K562 (cell line): ENCODE data around the gene MAST1. TPM values are rescaled to one million over a fixed set of nuclear protein-coding genes. Genes with fewer than 3 reads are reported as not detected.

Experiments used
- ATAC-seq: fragments of 200-7000 bp; cut with Tn5 transposase; 3 replicates; pipeline ENCODE4 v1.9.1; 2020; ENCODE audit warnings: moderate library complexity
- BruUV-seq: library from RNA; stranded (reverse); fragments of 400-500 nt; replicated peaks from 2 replicates; lab custom pipeline; 2021; lab: Mats Ljungman, UMichigan
- CTCF ChIA-PET: fragments of 300-600 bp; formaldehyde crosslinking; extraction: SDS; loops from one replicate; lab custom pipeline; 2021; ENCODE audit warnings: low intra/inter-chr PET ratio; lab: Yijun Ruan, JAX
- POLR2A ChIA-PET: fragments of 300-600, 350-650 bp; sonication (Branson Sonifier 250); formaldehyde crosslinking; extraction: SDS; loops from one replicate; lab custom pipeline; 2021; ENCODE audit warnings: antibody characterized with exemption, inconsistent platforms; lab: Yijun Ruan, JAX
- DNase-seq, 4 experiments: peaks; one replicate each; pipeline versions ENCODE4 v3.0.0 to v3.0.0-alpha.2; 2011 to 2018; ENCODE audit warnings: low spot score in 3 of 4, mixed read lengths in 3 of 4; ENCODE audit errors: extremely low read depth in 1 of 4
- FAIRE-seq: peaks from 2 replicates; lab custom pipeline; 2011; peaks lifted over from hg19 to GRCh38; lab: Jason Lieb, UNC
- H2AFZ ChIP-seq: 2 replicates; pipeline ENCODE4 v1.6.0; 2011; ENCODE audit warnings: low read depth, low read length, control low read depth, inconsistent platforms
- H3K27ac ChIP-seq: fragments of 200-600 bp; 3 replicates; pipeline ENCODE4 v1.8.0; 2011; ENCODE audit warnings: low read depth, mild to moderate bottlenecking, control low read depth, inconsistent platforms, low read length, moderate library complexity, mixed read lengths; ENCODE audit errors: extremely low read depth
- H3K27me3 ChIP-seq, 2 experiments: fragments of 300-600 bp in 1 of 2; 2 replicates in 1 of 2; 3 replicates in 1 of 2; pipeline versions ENCODE4 v1.6.0 to v1.8.0; 2011; ENCODE audit warnings: inconsistent platforms in 2 of 2, low read length in 2 of 2, mild to moderate bottlenecking in 1 of 2, mixed read lengths in 1 of 2, moderate library complexity in 1 of 2; ENCODE audit not compliant: control insufficient read depth in 2 of 2, insufficient read depth in 2 of 2
- H3K36me3 ChIP-seq: fragments of 300-600 bp; 3 replicates; pipeline ENCODE4 v1.8.0; 2011; ENCODE audit warnings: mild to moderate bottlenecking, low read length, inconsistent platforms; ENCODE audit not compliant: control insufficient read depth, insufficient read depth
- H3K4me1 ChIP-seq, 2 experiments: fragments of 200-600 bp in 1 of 2; replicated peaks in 1 of 2; 2 replicates in 1 of 2; 3 replicates in 1 of 2; pipeline versions ENCODE4 v1.5.1 to v1.8.0; 2011; ENCODE audit warnings: inconsistent platforms in 2 of 2, low read length in 2 of 2, mild to moderate bottlenecking in 1 of 2, mixed read lengths in 1 of 2, moderate library complexity in 1 of 2; ENCODE audit not compliant: control insufficient read depth in 2 of 2, insufficient read depth in 2 of 2
- H3K4me2 ChIP-seq: 2 replicates; pipeline ENCODE4 v1.6.1; 2011; ENCODE audit warnings: low read length, control low read depth, inconsistent platforms, mixed read lengths; ENCODE audit not compliant: insufficient read depth
- H3K4me3 ChIP-seq: fragments of 200-600 bp; sonication (generic), shearing (Covaris generic); 2 replicates; pipeline ENCODE4 v1.5.1; 2016; ENCODE audit warnings: control low read depth, inconsistent platforms
- H3K79me2 ChIP-seq: fragments of 200-600 bp; 3 replicates; pipeline ENCODE4 v1.8.0; 2011; ENCODE audit warnings: low read length, inconsistent platforms; ENCODE audit not compliant: control insufficient read depth, insufficient read depth
- H3K9ac ChIP-seq, 2 experiments: 2 replicates each; pipeline versions ENCODE4 v1.6.0 to v1.6.1; 2011; ENCODE audit warnings: low read depth in 2 of 2, low read length in 2 of 2, control low read depth in 1 of 2, inconsistent platforms in 1 of 2, mild to moderate bottlenecking in 1 of 2, mixed read lengths in 1 of 2; ENCODE audit not compliant: insufficient read depth in 1 of 2
- H3K9me1 ChIP-seq: one replicate; pipeline ENCODE4 v1.6.0; 2011; ENCODE audit warnings: inconsistent platforms, mild to moderate bottlenecking, low read length, moderate library complexity; ENCODE audit not compliant: control insufficient read depth, insufficient read depth
- H3K9me3 ChIP-seq: replicated peaks from 2 replicates; pipeline ENCODE4 v1.5.1; 2011; ENCODE audit warnings: low read depth, low read length, inconsistent platforms; ENCODE audit not compliant: control insufficient read depth, insufficient read depth
- H4K20me1 ChIP-seq: replicated peaks from 2 replicates; pipeline ENCODE4 v1.6.1; 2011; ENCODE audit warnings: low read length, inconsistent platforms, mixed read lengths; ENCODE audit not compliant: control insufficient read depth, insufficient read depth
- NFIC ChIP-seq: fragments of 450-650 bp; IDR thresholded peaks from 2 replicates; pipeline ENCODE4 v1.6.1; 2017; ENCODE audit warnings: mild to moderate bottlenecking, inconsistent platforms
- TSC22D4 ChIP-seq: fragments of 450-650 bp; IDR thresholded peaks from 2 replicates; pipeline ENCODE4 v1.6.1; 2016; ENCODE audit warnings: missing genetic modification characterization, missing biosample characterization, control low read depth
- WGBS: fragments of 100-300 bp; shearing (Covaris generic); methylation state at CpG from one replicate; pipeline ENCODE4 v1.1.6; 2016; ENCODE audit warnings: low coverage, mixed read lengths; ENCODE audit not compliant: insufficient coverage; ENCODE audit errors: missing lambda C conversion rate; 5-methylcytosine and 5-hydroxymethylcytosine counted together
- in situ Hi-C: fragments of 300-500 bp; cut with MboI; formaldehyde crosslinking; loops from 4 replicates; pipeline ENCODE4 v1.15.0; 2018; ENCODE audit warnings: inconsistent platforms, mixed read lengths
- intact Hi-C: fragments of 100-400 bp; cut with micrococcal nuclease; formaldehyde crosslinking; loops from 2 replicates; pipeline ENCODE4 v1.14.2; 2022
- polyA plus RNA-seq, 8 experiments: library from polyadenylated mRNA; depleted of rRNA in 4 of 8; stranded (reverse) in 5 of 8; unstranded in 3 of 8; fragments of >200 nt; fragmentation: Nextera tagmentation in 2 of 8; fragmentation: Illumina TruSeq in 1 of 8; extraction: Ambion mirVana in 2 of 8; extraction: Trizol in 1 of 8; gene quantifications; 2 replicates each; pipeline versions ENCODE4 v1.2.1 to v1.2.3, GENCODE V29; 2011 to 2014; ENCODE audit warnings: inconsistent platforms in 1 of 8, missing spikeins in 1 of 8
- total RNA-seq, 7 experiments: library from RNA; depleted of rRNA in 6 of 7; stranded (reverse); fragments of >200 nt in 6 of 7; fragmentation: Illumina TruSeq in 2 of 7; extraction: Trizol in 2 of 7; gene quantifications; 2 replicates each; pipeline versions ENCODE4 v1.2.1 to v1.2.3, GENCODE V29; 2011 to 2021; ENCODE audit warnings: low replicate concordance in 1 of 7
- TF ChIP-seq, protein P1 (sequence below): fragments of 200-800 bp; sonication (Bioruptor generic); IDR thresholded peaks from 2 replicates; pipeline ENCODE4 v1.6.1; 2017; ENCODE audit warnings: missing genetic modification characterization, missing compliant biosample characterization
- TF ChIP-seq, protein P2 (sequence below), 2 experiments: IDR thresholded peaks in 1 of 2; conservative IDR thresholded peaks in 1 of 2; 2 replicates each; pipeline ENCODE4 v1.6.1; 2016; ENCODE audit warnings: low read depth in 2 of 2, mild to moderate bottlenecking in 1 of 2, missing compliant biosample characterization in 1 of 2, missing genetic modification characterization in 1 of 2, moderate library complexity in 1 of 2
- TF ChIP-seq, protein P3 (sequence below): fragments of 450-650 bp; IDR thresholded peaks from 2 replicates; pipeline ENCODE4 v1.6.1; 2016

MAST1 gene
- total and polyA plus RNA-seq, 9 of the 15 experiments (the other 6 are each of a cell fraction or from before 2014, with no cell fraction given) = 0.48 to 10.3 (median 3.9) TPM

DNA sequence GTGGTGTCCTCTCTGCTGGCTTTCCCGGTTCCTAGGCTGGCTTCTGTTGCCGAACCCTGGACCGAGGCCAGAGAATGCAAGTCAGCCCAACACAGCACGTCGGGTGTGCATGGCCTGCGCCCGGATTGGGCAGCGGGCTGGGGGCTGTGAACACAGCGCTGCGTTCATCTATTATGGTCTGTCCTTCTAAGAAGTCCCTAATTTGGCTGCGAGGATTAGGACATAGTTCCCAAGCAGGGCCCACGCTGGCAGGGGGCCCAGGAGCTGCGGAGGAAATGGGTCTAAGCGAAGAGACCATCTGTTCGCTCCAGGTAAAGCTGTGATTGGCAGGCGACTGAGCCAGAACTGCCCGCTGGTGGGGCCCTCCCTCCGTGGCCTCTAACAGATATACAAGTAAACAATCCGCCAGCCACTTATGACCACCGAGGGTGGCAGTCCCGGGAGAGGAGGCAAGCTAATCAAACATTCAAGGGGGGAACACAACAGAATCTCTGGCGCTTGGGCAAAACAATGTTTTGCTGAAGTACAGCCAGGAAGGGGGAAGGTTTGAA, 74.8 kb downstream of the MAST1 start:
- H3K9me3 ChIP-seq = no peaks in the 10 kb centered on the region
- H3K4me2 ChIP-seq = peak overlapping the region; percentile 34
- DNase-seq (peak in 3 of 4 experiments; percentile 18 to 24 (median 21)), FAIRE-seq (peak; percentile 19), ATAC-seq (peak; percentile 29)
- no peak overlapping the region for H3K4me3 ChIP-seq
- no peaks in the 10 kb centered on the region for H3K27me3 ChIP-seq
- H3K36me3 ChIP-seq = no peaks in the 10 kb centered on the region
- no peaks in the 10 kb centered on the region for H3K9me1 ChIP-seq
- no peaks in the 10 kb centered on the region for H3K79me2 ChIP-seq
- BruUV-seq = no TSS peak
- in situ Hi-C loops (no loop called here), intact Hi-C loops (no loop called here)
- WGBS = 27% methylated on average over 22 of the region's 22 CpGs
- POLR2A ChIA-PET = interaction anchor here (0.7 to 2.3 kb wide), 13 partner anchors 9 to 37 kb away, joined by 3 to 8 read pairs (median 3); partner anchors contain the start of genes GCDH and KLF1
- H4K20me1 ChIP-seq = no peaks in the 10 kb centered on the region
- CTCF ChIA-PET = no interaction called here
- TF ChIP-seq, protein P1, sequence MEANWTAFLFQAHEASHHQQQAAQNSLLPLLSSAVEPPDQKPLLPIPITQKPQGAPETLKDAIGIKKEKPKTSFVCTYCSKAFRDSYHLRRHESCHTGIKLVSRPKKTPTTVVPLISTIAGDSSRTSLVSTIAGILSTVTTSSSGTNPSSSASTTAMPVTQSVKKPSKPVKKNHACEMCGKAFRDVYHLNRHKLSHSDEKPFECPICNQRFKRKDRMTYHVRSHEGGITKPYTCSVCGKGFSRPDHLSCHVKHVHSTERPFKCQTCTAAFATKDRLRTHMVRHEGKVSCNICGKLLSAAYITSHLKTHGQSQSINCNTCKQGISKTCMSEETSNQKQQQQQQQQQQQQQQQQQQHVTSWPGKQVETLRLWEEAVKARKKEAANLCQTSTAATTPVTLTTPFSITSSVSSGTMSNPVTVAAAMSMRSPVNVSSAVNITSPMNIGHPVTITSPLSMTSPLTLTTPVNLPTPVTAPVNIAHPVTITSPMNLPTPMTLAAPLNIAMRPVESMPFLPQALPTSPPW (CRISPR knock-in tag) = peak; percentile 16; the same call in 1 of the 2 replicates
- TF ChIP-seq, protein P2, sequence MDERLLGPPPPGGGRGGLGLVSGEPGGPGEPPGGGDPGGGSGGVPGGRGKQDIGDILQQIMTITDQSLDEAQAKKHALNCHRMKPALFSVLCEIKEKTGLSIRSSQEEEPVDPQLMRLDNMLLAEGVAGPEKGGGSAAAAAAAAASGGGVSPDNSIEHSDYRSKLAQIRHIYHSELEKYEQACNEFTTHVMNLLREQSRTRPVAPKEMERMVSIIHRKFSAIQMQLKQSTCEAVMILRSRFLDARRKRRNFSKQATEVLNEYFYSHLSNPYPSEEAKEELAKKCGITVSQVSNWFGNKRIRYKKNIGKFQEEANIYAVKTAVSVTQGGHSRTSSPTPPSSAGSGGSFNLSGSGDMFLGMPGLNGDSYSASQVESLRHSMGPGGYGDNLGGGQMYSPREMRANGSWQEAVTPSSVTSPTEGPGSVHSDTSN (CRISPR knock-in tag; IDR thresholded peaks at IDR 0.05; ENCODE audit: low read depth) = no peak
- TF ChIP-seq, protein P2 (tag; conservative IDR thresholded peaks at IDR 0.05; ENCODE audit: low read depth) = peak; percentile 48
- TF ChIP-seq NFIC = peak; percentile 57
- TF ChIP-seq, protein P3, sequence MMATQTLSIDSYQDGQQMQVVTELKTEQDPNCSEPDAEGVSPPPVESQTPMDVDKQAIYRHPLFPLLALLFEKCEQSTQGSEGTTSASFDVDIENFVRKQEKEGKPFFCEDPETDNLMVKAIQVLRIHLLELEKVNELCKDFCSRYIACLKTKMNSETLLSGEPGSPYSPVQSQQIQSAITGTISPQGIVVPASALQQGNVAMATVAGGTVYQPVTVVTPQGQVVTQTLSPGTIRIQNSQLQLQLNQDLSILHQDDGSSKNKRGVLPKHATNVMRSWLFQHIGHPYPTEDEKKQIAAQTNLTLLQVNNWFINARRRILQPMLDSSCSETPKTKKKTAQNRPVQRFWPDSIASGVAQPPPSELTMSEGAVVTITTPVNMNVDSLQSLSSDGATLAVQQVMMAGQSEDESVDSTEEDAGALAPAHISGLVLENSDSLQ = peak; percentile 85
- no peak for TF ChIP-seq TSC22D4 (tag)
- peak overlapping the region; percentile 20 to 86; a peak in 3 of 4 replicates for H3K9ac ChIP-seq
- peaks cover 15 to 25% of the 10 kb centered on the region in 2 experiments for H3K4me1 ChIP-seq
- no peak overlapping the region; the same call in 2 of the 3 replicates for H3K27ac ChIP-seq
- peak overlapping the region; percentile 77 for H2AFZ ChIP-seq
